Stimulated activated CD8-positive, alpha-beta memory T cell treated with anti-CD3 and anti-CD28 coated beads, Interleukin-15, amount 100 ng/mL, for 48 hours (primary cell): Measurements from ENCODE around the gene MED15.
"Not testable (repeated sequence)": the region's sequence is repeated elsewhere in the genome, so short reads cannot be mapped to it uniquely, and the experiment has no call there.

Experiments used
- DNase-seq, 2 donors: peaks; one replicate each; pipeline ENCODE4 v3.0.0-alpha.2; 2020; ENCODE audit warnings: low read depth in 2 of 2

Gene MED15

DNA sequence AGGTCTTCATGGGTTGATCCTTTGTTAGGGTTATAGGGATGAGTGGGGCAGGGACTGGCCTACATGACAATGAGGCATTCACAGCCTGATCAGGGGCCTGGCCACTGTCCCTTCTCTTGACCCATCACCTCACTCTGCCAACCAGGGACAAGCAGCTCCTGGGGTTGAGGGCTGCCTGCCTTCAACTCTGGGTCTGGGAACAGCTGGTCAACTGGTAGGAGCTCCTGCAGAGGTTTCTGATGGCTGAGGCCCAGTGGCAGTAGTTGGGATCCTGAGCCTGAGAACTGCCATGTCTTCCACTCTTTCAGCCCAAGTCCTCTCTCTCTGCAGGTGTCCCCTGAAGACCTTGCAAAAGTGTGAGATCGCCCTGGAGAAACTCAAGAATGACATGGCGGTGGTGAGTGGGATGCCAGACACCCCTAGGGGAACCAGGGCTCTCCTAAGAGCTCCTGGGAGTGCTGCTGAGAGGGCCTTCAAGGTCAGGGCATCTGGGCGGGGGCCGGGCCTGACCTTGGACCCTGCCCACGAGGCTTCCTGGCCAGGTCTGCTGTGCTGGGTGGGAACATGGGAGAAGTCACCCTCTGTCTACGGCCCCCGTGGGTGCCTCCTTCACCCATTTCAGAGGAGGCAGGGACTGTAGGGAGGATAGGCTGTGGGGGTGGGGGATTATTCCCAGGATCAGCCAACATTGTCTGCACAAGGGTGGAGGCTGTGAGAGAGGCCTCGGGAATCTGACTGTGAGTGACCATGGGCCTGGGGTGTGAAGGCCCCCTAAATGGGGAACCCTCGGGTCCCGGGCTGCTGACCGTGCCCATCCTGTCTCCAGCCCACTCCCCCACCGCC lies 76.8 kb downstream of the MED15 start:
- DNase-seq: no peak

DNA sequence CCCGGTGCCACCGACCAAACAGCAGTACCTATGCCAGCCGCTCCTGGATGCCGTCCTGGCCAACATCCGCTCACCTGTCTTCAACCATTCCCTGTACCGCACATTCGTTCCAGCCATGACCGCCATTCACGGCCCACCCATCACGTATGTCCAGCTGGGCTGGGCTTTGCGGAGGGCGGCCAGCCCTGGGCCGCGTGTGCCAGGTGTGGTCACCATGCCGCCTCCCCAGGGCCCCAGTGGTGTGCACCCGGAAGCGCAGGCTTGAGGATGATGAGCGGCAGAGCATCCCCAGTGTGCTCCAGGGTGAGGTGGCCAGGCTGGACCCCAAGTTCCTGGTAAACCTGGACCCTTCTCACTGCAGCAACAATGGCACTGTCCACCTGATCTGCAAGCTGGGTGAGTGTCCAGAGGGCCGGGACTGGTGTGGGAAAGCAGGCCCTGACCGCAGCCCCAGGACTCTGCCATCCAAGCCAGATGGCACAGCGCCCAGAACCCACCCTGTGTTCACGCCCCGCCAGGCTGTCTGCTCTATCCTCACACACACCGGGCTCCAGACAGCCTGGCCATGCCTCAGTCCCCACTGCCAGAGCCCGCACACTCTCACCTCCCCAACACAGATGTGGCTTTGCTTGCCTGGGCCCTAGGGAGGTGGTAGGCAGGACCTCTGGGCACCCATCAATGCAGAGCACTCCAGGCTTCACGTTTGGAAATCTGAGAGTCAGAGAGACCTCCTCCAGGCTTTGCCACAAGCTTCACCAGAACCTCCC lies 77.6 kb downstream of the MED15 start:
- DNase-seq: no peak

DNA sequence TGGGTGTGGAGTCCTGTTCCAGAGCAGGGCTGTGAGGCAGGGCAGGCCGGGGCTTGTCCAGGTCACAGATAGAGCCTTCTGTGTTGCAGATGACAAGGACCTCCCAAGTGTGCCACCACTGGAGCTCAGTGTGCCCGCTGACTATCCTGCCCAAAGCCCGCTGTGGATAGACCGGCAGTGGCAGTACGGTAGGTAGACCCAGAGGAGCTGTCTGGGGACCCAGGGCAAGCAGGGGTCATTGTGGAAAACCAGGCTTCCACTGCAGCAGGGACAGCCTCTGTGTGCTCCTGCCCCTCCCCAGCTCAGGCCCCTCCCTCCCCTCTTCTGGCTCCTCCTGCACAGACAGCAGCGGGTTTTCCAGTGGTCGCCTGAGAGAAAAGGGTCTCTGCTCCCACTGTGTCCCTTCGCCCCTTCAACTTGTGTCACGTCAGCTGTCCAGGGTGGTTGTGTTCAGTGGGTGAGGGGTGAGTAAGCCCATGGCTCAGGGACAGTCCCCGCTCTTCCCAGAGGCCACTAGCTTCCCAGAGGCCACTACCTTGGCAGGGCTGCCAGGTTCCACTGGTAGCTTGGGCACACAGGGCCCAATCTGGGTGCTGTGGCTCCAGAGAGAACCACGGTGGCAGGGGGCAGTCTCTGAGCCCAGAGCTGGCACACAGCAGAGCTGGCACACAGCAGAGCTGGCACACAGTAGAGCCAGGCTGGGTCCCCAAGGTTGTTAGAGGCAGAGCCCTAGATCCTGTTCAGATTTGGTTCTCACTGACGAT lies 78.4 kb downstream of the MED15 start:
- no peak for DNase-seq

DNA sequence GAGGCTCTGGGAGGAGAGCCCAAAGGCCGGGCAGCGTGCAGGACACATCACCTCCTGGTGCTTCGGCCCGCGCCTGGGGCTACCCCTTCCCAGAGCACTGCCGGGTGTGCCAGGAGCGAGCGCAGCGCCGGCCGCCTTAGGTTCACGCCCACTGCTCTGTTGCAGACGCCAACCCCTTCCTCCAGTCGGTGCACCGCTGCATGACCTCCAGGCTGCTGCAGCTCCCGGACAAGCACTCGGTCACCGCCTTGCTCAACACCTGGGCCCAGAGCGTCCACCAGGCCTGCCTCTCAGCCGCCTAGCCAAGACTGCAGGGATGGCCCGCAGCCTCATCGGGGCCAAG lies 79.0 kb downstream of the MED15 start:
- DNase-seq: no peak

DNA sequence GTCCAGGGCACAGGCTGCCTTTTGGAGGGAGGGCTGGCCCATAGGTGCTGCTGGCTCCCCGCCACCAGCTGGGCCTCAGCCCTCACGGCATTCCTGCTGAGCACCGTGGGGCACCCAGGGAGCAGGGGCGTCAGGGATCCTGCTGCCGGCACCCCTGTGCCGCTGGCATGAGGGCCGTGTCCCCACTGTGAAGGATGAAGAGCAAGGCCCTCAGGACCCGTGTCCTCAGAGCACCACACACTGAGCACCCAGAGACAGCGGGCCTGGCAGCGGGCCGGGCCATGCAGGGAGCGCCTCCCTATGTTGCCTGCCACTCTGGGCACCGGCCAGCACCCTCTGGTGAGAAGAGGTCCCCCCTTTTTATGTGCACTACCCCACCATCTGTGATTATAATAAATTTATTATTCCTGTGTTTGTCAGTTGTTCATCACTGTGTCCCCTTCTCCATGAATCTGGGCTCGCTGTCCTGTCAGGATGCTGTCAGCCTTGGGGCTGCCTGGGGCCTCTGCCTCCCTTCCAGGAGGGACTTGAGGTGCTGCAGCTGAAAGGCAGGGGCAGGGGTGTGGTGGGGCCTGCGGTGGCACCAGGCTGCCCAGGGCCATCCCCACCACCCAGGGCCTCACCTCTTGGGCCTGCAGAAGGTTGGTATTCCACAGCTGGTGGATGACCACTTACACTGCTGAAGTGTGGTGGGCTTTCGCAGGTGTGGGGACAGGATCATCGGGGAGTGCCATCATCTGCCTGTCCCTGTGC lies 80.0 kb downstream of the MED15 start:
- DNase-seq: no peak

DNA sequence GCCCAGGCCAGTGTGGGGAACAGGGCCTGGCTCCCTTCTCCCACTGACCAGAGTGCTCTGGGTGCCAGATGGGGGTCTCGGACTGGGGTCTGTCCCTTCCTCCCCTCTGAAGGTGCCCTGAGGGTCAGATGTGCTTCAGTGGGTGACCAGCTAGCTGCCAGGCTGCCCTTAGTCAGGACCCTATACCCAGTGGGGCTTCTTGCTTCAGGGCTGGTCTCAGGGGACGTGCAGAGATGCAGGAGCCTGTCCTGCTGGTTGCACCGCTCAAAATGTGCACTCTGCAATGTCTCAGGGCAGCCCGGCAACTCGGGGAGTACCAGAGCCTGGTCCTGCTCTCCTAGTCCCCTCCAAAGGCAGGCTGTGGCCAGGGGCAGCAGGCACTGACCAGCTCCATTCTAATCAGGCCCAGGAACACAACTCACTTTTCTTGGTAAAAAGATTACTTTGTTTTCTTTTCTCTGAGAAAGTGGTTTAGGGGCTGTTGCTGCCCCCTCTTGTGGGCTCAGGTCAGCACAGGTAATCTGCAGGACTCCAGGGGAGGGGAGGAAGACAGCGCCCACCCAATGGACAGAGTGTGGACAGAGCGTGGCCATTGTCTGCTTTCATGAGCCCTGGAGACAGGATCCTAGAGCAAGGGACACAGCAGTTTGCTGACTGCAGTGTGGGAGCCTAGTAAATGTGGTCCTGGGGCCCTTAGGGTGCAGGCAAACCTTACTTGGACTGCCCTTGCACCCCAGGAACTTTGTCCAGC lies 80.9 kb downstream of the MED15 start:
- DNase-seq: no peak

DNA sequence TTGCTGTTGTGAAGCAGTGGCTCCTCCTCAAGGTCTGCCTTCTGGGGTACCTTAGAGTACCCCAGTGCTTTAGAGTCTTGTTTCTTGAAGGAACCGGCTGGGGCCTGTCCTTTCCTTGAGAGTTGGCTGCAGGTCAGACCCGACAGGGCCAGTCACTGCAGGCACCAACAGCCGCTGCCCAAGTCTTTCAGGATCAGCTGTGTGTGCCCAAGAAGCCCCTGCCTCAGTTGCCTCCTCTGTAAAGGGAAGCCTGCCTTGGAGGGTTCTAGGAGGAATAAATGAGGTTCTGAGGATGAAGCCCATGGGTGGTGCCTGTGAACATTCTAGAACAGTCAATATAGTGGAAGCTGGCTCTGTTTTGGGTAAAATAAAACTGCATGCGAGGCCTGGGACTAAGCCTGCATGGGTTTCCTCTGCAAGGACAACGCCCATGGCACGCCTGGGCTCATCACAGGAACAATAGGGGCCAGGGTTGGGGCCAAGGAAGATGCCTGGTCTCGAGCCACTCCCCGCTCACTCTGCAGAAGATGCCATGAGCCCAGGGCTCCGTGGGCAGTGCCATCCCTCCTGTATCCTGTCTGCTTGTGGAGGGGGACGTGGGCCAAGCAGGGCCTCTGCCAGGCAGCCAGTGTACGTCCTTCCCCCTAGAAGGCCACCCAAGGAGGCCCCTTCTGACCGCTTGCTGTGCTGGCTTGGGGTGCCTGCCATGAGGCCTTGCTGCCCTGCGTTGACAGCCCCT lies 81.6 kb downstream of the MED15 start:
- no peak for DNase-seq

DNA sequence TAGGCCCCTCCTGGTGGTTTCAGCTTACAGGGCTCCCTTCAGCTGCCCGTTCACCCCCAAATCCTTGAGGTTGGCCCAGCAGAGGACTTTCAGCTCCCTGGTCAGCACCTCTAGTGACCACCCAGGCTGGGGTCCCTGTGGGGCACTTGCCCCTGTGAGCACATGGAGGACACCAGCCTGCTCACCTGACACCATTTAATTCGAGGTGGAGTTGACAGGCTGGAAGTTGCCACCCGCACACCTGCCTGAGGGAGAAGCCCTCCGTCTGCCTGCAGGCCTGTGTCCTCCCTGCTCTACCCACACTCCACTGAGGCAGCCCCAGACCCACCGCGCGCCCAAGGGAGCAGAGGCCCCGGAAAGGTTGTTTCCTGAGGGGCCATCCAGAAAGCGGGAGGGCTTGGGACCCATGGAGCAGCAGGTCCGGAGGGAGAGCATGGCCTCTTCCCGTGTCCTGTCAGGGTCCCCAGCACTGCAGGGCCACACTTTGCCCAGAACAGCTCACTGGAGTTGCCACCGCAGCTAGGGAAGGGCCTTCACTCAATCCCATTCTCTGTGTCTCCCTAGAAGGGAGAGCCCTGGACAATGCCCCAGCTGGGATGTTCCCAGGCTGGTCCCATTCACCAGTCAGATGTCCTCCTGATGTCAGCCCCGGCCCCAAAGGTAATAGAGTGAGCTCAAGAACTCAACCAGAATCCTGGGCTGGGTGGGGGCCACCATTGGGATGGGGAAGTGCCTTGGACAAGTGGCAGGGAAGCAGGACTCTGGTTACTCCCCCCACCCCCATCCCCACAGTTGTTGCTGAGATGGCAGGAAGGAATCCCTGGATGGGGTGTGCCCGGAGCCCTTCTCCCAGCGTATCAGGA lies 82.4 kb downstream of the MED15 start:
- no peak for DNase-seq

DNA sequence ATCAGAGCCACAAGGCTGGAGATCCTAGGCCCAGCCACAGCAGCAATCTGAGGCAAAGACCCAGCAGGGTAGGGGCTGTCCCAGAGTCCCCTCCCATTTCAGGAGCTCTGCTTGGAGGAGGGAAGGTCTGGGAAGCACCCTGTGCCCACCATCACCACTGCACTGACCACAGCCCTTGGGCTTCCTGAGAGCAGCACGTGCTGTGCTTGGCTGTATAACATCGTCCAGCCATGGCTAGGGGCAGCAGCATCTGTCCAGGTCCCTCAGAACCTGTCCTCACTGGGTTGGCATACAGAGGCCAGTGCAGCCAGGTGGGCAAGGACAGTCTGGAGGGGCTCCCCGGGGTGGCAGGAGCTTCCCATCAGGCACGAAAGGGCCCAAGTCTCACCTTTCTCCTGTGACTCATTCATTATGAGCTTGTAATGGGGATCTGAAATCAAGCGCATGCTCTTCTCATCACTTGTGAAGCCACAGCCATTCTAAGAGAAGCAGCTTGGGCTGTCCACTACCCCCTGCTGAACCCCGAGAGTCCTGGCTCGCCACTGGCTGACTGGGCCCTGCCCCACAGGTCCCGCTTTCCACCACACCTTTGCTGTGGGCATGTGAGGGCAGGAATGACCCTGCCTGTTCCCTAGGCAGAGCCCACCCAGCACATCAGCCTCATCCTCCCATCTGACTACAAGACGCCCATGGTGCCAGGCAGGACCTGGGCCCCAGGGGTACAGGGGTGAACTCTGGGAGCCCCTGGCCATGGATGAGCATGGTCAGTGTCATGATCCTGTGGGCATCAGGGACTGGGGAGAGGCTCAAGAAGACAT lies 83.3 kb downstream of the MED15 start:
- DNase-seq: no peak

DNA sequence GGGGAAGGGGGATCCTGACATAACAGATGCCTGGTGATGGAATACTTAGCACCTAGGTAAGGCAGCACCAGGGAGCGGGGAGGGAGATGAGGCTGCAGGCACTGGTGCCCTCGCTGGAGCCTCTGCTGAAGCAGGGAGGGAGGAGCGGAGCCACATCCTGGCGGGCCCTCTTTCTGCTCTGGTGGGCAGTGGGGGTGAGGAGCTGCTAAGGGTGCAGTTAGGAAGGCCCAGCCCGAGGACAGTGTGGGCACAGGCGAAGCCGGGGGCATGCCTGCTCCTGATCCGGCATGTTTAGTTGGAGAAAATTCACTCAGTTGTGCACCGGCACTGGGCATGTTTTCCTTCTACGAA lies 83.9 kb downstream of the MED15 start:
- DNase-seq: no peak

DNA sequence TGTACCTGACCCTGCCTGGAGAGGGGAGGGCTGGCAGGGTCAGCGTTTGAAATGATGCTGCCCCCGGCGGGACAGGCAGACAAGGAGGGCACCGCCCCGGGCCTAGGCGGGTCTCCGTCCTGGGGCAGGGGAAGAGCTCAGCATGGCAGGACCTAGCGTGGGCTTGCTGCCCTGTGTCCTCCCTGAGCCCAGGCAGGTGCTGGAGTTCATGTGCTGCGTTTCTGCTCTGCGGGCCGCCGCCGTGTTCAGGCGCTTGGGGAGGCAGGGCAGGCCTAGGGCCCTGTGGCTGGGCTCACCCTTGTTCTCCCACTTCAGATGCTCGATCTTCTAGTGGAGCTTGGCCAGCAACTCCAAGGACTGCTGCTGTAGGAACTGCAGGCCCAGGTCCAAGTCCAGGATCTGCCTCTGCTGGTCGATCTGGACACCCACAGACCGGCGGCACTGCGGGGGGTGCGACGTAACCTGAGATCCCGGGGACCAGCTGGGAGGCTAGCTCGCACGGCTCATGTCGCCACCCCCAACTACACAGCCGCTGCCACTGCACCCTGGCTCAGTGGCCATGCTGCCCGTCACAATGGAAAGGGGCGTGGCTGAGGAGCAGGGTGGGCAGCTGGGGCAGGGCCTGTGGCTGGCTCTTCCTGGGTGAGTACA lies 84.4 kb downstream of the MED15 start:
- DNase-seq: no peak

DNA sequence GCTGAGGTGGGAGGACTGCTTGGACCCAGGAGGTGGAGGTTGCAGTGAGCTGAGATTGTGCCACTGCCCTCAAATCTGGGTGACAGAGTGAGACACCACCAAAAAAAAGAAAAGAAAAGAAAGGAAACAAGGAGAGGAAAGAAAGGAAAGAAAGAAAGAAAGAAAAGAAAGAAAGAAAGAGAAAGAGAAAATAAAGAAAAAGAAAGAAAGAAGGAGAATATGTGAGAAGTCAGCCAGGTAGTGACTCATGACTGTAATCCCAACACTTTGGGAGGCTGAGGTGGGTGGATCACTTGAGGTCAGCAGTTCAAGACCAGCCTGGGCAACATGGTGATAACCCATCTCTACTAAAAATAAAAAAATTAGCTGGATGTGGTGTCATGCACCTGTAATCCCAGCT lies 86.6 kb downstream of the MED15 start:
- DNase-seq: not testable (repeated sequence)

DNA sequence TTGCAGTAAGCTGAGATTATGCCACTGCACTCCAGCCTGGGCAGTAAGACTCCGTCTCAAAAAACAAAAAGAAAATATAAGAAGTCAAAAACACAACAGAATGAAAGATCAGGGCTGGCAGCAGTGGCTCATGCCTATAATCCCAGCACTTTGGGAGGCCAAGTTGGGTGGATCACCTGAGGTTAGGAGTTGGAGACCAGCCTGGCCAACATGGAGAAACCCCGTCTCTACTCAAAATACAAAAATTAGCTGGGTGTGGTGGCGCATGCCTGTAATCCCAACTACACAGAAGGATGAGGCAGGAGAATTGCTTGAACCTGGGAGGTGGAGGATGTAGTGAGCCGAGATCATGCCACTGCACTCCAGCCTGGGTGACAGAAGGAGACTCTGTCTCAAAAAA lies 87.1 kb downstream of the MED15 start:
- not testable (repeated sequence) for DNase-seq

DNA sequence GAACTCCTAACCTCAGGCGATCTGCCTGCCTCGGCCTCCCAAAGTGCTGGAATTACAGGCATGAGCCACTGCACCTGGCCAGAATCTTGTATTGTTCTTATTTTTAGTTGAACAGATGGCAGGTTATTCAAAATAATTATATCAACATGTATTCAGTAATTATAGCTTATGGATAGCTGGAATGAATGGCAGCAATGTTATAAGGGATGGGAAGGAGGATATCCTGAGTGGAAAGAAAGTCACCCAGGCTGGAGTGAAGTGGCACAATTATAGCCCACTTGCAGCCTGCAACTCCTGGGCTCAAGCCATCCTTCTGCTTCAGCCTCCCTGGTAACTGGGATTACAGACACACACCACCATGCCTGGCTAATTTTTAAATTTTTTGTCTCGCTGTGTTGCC lies 88.1 kb downstream of the MED15 start:
- DNase-seq: no peak

DNA sequence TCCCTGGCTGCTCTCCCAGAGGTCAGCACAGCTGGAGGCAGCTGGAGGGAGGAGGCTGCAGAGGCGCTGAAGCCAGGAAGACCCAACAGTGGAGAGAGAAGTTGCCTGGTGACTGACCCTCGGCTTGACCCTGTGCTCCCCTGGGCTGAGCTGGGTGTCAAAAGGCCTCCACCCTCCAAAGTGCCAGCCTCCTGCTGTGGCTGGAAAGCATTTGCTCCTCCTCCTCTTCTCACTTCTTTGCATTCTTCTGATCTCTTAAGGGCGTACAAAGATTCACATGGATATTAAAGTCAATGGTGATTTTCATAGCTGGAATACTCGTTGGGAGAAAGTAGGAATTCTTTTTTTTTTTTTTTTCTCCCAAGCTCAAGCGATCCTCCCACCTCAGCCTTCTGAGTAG lies 91.7 kb downstream of the MED15 start:
- no peak for DNase-seq

DNA sequence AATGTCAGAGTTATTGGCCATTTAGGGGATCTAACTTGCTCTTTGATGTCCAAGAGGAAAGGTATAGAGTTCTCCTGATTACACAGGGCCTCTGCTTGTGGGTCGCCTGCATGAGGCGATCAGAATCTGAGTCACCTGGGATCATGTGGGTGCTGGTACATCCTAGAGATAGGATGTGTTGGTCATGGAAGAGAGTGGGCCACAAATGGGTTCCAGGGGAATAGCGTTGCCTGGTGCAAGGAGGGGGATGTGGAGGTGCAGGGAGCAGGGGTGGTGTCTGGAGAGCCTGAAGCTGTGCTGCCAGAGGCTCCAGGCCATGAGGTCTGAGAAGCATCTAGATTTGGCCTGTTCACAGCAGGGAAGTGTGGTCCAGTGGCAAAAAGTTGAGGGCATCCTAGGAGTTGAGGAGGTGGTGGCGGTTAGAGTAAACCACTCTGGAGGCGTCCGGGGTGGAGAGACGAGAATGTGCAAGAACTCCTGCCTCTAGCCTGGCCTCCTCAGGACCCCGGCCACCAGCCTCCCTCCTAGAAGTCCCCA lies 92.8 kb downstream of the MED15 start:
- no peak for DNase-seq

DNA sequence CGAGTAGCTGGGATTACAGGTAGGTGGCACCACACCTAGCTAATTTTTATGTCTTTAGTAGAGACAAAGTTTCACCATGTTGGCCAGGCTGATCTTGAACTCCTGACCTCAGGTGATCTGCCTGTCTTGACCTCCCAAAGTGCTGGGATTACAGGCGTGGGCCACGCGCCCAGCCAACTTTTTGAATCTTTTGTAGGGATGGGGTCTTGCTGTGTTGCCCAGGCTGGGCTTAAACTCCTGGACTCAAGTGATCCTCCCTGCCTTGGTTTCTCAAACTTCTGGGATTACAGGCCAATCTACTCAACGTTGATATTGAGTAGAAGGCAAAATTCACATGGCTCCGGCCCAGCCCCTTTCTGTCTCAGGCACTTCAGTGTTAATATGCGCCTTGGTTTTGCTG lies 93.9 kb downstream of the MED15 start:
- no peak for DNase-seq

DNA sequence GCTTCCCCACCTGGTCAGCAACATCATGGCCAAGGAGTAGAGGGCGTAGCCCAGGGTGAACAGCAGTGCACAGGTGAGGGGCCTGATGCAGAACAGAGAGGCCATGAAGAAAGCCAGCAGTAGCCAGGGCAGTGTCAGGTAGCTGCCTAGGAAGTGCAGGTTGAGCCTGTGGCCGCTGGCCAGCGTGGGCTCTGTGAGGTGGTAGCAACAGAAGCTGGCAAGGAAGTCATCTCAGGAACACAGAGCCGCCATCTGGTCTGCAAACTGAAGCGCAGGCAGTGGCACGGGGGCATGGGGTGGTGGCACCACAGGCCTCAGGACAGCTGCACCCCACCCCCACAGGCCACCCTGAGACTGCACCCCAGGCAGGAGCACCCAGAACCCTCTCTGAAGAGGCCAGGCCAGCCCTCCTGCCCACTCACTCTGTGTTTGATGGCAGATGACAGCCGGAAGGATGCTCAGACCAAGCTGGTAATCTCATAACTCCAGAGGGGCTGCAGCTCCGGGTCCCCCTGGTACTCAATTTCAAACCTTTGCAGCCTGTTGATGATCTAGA lies 95.3 kb downstream of the MED15 start:
- DNase-seq: no peak
